ENCODE data around the gene OR4K5.
A peak's percentile ranks its signal among the peaks of the same experiment; 100 is the strongest.

Gene OR4K5

GRCh38 chr14:19920021-19920657 is at the start of gene OR4K5:
TSS of gene OR4K5 (plus strand) at chr14:19920607. CDS start at chr14:19920607, 0 bp downstream.
- ATAC-seq: no peak
- no peak for DNase-seq (ENCODE audit: low spot score in 2 of 2)
- no peaks in the 10 kb centered on the region for H3K9me3 Mint-ChIP-seq
- H3K4me1 Mint-ChIP-seq: no peaks in the 10 kb centered on the region
- H3K36me3 Mint-ChIP-seq: no peaks in the 10 kb centered on the region
- H3K4me3 Mint-ChIP-seq: no peak within 1 kb of the TSS
- H3K27ac Mint-ChIP-seq: no peak within 1 kb of the TSS

- Mint-ChIP-seq H3K9me3 (no peaks in the 10 kb centered on the region), H3K36me3 (no peaks in the 10 kb centered on the region), H3K27ac (no peak overlapping the region), H3K4me3 (no peak overlapping the region), H3K4me1 (no peaks in the 10 kb centered on the region)
- DNase-seq (ENCODE audit: low spot score in 2 of 2): no peak
- no peak for ATAC-seq
Measured at GRCh38 chr14:19873178-19873577, 47.2 kb upstream of the OR4K5 start.

- Mint-ChIP-seq H3K4me3 (no peak within 1 kb of the TSS), H3K4me1 (no peaks in the 10 kb centered on the region), H3K27ac (no peak within 1 kb of the TSS), H3K36me3 (no peaks in the 10 kb centered on the region), H3K9me3 (no peaks in the 10 kb centered on the region)
- ATAC-seq (no peak), DNase-seq (ENCODE audit: low spot score in 2 of 2) (no peak)
Measured at GRCh38 chr14:19874842-19875241, 45.6 kb upstream of the OR4K5 start, which contains the start of gene OR4K2. TSS of gene OR4K2 (plus strand) at chr14:19875142. CDS start at chr14:19876268, 1,126 bp downstream.

- Mint-ChIP-seq H3K4me3 (no peak overlapping the region), H3K27ac (no peak overlapping the region), H3K36me3 (no peaks in the 10 kb centered on the region), H3K9me3 (no peaks in the 10 kb centered on the region), H3K4me1 (no peaks in the 10 kb centered on the region)
- DNase-seq (ENCODE audit: low spot score in 2 of 2) (no peak), ATAC-seq (no peak)
Measured at GRCh38 chr14:19878029-19878642, 42.3 kb upstream of the OR4K5 start.

DNA sequence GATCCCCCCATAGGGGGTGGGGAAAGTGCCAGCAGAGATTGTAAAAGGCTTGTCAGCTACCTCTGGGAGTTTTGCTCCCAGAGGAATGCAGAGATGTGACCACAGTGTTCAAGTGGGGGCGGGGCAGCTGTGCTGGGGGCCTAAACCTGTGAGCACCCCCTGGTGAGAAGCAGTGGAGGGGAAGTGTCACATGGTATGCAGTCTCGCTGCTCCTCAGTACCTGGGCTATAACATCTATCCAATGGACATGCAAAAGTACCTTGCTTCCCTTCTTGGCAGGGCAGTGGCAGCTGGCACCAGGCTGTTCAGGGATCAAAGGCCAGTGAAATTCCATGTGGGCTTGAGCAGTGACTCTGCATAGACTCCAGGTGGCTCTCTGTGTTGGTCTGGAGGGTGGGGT is 25.1 kb upstream of the OR4K5 start:
- no peaks in the 10 kb centered on the region for H3K4me1 Mint-ChIP-seq
- no peak for ATAC-seq
- H3K36me3 Mint-ChIP-seq: no peaks in the 10 kb centered on the region
- no peak overlapping the region for H3K4me3 Mint-ChIP-seq
- no peak overlapping the region for H3K27ac Mint-ChIP-seq
- H3K9me3 Mint-ChIP-seq: peaks cover 9% of the 10 kb centered on the region
- no peak for DNase-seq (ENCODE audit: low spot score in 2 of 2)

DNA sequence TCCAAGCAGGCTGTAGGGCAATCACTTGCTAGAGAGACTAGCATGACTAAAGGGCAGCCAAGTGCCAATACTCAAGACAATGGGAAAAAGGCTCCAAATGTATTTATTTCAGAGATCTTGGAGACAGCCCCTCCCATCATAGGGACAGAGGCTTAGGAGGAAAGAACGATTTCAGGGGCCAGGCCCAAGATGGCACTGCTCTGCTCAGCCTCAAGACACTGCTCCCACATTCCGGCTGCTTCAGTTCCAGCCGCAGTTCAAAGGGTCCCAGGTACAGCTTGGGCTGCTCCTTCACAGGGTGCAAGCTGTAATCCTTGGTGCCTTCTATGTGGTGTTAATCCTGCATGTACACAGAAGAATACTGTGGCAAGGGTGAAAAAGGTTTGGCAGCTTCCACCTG is 19.4 kb upstream of the OR4K5 start:
- no peak overlapping the region for H3K4me3 Mint-ChIP-seq
- no peaks in the 10 kb centered on the region for H3K4me1 Mint-ChIP-seq

GRCh38 chr14:19902409-19902808 is 18.0 kb upstream of the OR4K5 start:
- DNase-seq (ENCODE audit: low spot score in 2 of 2): no peak
- H3K36me3 Mint-ChIP-seq: no peaks in the 10 kb centered on the region
- H3K4me3 Mint-ChIP-seq: no peak overlapping the region
- no peaks in the 10 kb centered on the region for H3K4me1 Mint-ChIP-seq
- peaks cover 2% of the 10 kb centered on the region for H3K9me3 Mint-ChIP-seq
- ATAC-seq: no peak
- H3K27ac Mint-ChIP-seq: no peak overlapping the region

More for the DNA sequence above, 19.4 kb upstream of the OR4K5 start:
- no peak overlapping the region for H3K27ac Mint-ChIP-seq
- H3K36me3 Mint-ChIP-seq: no peaks in the 10 kb centered on the region
- DNase-seq (ENCODE audit: low spot score in 2 of 2) (no peak), ATAC-seq (no peak)
- peaks cover 9% of the 10 kb centered on the region for H3K9me3 Mint-ChIP-seq

DNA sequence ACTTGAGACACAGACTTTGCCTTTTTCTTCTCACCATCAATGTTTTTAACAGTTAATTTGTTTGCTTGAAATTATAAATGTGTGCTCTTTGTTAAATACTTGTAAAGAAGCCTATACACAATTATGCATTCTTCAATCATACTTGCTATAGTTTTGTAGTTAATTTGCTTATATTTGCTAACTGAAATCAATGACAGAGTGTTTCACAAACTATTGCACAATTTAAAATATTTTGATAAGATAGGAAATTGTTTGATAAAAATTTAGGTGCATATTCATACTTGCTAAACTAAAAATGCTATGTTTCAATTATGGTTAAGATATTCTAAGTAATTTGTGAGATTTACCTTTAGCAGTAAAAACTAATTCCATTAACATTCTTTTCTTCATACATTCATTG is 13.7 kb upstream of the OR4K5 start:
- no peak for DNase-seq (ENCODE audit: low spot score in 2 of 2)
- no peak overlapping the region for H3K4me3 Mint-ChIP-seq
- H3K36me3 Mint-ChIP-seq: no peaks in the 10 kb centered on the region
- H3K4me1 Mint-ChIP-seq: no peaks in the 10 kb centered on the region
- no peak overlapping the region for H3K27ac Mint-ChIP-seq
- H3K9me3 Mint-ChIP-seq: peaks cover 1% of the 10 kb centered on the region
- no peak for ATAC-seq

GRCh38 chr14:19911114-19911513 is 9.3 kb upstream of the OR4K5 start:
- Mint-ChIP-seq H3K36me3 (no peaks in the 10 kb centered on the region), H3K4me3 (no peak overlapping the region), H3K4me1 (no peaks in the 10 kb centered on the region), H3K27ac (no peak overlapping the region), H3K9me3 (peaks cover 3% of the 10 kb centered on the region)
- ATAC-seq: no peak
- no peak for DNase-seq (ENCODE audit: low spot score in 2 of 2)

- Mint-ChIP-seq H3K4me3 (no peak overlapping the region), H3K36me3 (no peaks in the 10 kb centered on the region), H3K4me1 (no peaks in the 10 kb centered on the region), H3K27ac (no peak overlapping the region), H3K9me3 (no peaks in the 10 kb centered on the region)
- DNase-seq (ENCODE audit: low spot score in 2 of 2) (no peak), ATAC-seq (no peak)
Measured at GRCh38 chr14:19917243-19917642, 3.2 kb upstream of the OR4K5 start.

DNA sequence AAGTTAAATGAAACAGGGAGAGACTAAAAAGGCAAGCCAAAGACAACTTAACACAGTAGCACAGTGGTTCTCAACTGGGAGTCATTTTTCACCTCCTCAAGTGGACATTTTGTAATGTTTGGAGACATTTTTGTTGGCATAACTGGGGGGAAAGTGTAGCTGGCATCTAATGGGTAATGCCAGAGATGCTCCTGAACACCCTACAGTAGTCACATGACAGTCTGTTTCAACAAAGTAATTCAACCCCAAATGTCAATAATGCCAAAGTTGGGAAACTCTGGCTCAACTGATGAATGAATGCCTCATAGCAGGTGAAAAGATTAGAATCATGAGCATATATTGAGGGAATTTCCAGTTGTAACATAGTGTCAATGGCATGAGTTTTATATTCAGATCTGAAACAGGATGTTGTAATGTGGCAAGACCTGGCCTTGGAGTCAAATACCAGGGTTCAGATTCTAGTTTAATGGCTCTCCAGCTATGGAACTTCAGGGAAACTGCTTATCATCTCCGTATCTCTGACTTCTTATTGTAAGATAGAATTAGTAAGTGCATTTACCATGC is 2.4 kb upstream of the OR4K5 start:
- H3K4me1 Mint-ChIP-seq: no peaks in the 10 kb centered on the region
- DNase-seq (ENCODE audit: low spot score in 2 of 2): no peak
- H3K4me3 Mint-ChIP-seq: no peak overlapping the region
- no peaks in the 10 kb centered on the region for H3K9me3 Mint-ChIP-seq
- no peaks in the 10 kb centered on the region for H3K36me3 Mint-ChIP-seq
- H3K27ac Mint-ChIP-seq: no peak overlapping the region
- ATAC-seq: no peak

GRCh38 chr14:19918553-19919264 is 1.7 kb upstream of the OR4K5 start:
- no peaks in the 10 kb centered on the region for H3K4me1 Mint-ChIP-seq
- ATAC-seq: no peak
- DNase-seq (ENCODE audit: low spot score in 2 of 2): no peak
- H3K4me3 Mint-ChIP-seq: no peak overlapping the region
- no peaks in the 10 kb centered on the region for H3K9me3 Mint-ChIP-seq
- no peaks in the 10 kb centered on the region for H3K36me3 Mint-ChIP-seq
- H3K27ac Mint-ChIP-seq: no peak overlapping the region

- ATAC-seq (no peak), DNase-seq (ENCODE audit: low spot score in 2 of 2) (no peak)
- no peaks in the 10 kb centered on the region for H3K4me1 Mint-ChIP-seq
- H3K4me3 Mint-ChIP-seq: no peak within 1 kb of the TSS
- H3K9me3 Mint-ChIP-seq: no peaks in the 10 kb centered on the region
- H3K27ac Mint-ChIP-seq: no peak within 1 kb of the TSS
- H3K36me3 Mint-ChIP-seq: no peaks in the 10 kb centered on the region
Measured at GRCh38 chr14:19930617-19931016, 10.2 kb downstream of the OR4K5 start, which contains the start of gene OR4K1. TSS of gene OR4K1 (plus strand) at chr14:19930917. CDS start at chr14:19935667, 4,750 bp downstream.

GRCh38 chr14:19941668-19942067 is 21.3 kb downstream of the OR4K5 start:
- DNase-seq (ENCODE audit: low spot score in 2 of 2) (no peak), ATAC-seq (peak; percentile 24)
- no peaks in the 10 kb centered on the region for H3K36me3 Mint-ChIP-seq
- H3K27ac Mint-ChIP-seq: no peak overlapping the region
- peaks cover under 1% of the 10 kb centered on the region for H3K9me3 Mint-ChIP-seq
- no peak overlapping the region for H3K4me3 Mint-ChIP-seq
- H3K4me1 Mint-ChIP-seq: peaks cover 2% of the 10 kb centered on the region

- DNase-seq (ENCODE audit: low spot score in 2 of 2) (no peak), ATAC-seq (no peak)
- Mint-ChIP-seq H3K27ac (no peak overlapping the region), H3K9me3 (peaks cover 3% of the 10 kb centered on the region), H3K36me3 (no peaks in the 10 kb centered on the region), H3K4me1 (peaks cover 5% of the 10 kb centered on the region), H3K4me3 (no peak overlapping the region)
Measured at GRCh38 chr14:19947413-19948090, 27.1 kb downstream of the OR4K5 start.

Measured in stimulated activated effector memory CD8-positive, alpha-beta T cell treated with anti-CD3 and anti-CD28 coated beads, Interleukin-12 subunit alpha, Interleukin-12 subunit beta, amount 100 ng/mL, for 72 hours (primary cell).